Effector memory CD4-positive, alpha-beta T cell (primary cell): ENCODE data around the gene CFAP74.
"Not testable (repeated sequence)": the region's sequence is repeated elsewhere in the genome, so short reads cannot be mapped to it uniquely, and the experiment has no call there.

Experiments used
- DNase-seq, 3 donors: peaks; one replicate each; pipeline ENCODE4 v3.0.0-alpha.2; 2020
- H3K27ac ChIP-seq: 2 replicates; pipeline ENCODE4 v1.7.0; 2013; ENCODE audit warnings: mild to moderate bottlenecking, low read length, moderate library complexity; ENCODE audit not compliant: insufficient read depth, poor library complexity, severe bottlenecking
- H3K27me3 ChIP-seq: replicated peaks from 2 replicates; pipeline ENCODE4 v1.7.0; 2013; ENCODE audit warnings: mild to moderate bottlenecking, low read length; ENCODE audit not compliant: insufficient read depth, control insufficient read depth, poor library complexity, severe bottlenecking
- H3K36me3 ChIP-seq: 2 replicates; pipeline ENCODE4 v1.7.0; 2013; ENCODE audit warnings: mild to moderate bottlenecking, low read length, moderate library complexity; ENCODE audit not compliant: control insufficient read depth, insufficient read depth
- H3K4me1 ChIP-seq: 2 replicates; pipeline ENCODE4 v1.7.0; 2013; ENCODE audit warnings: low read length, mild to moderate bottlenecking; ENCODE audit not compliant: control insufficient read depth, insufficient read depth, poor library complexity, severe bottlenecking
- H3K4me3 ChIP-seq: 2 replicates; pipeline ENCODE4 v1.7.0; 2013; ENCODE audit warnings: low read length, low read depth, mild to moderate bottlenecking; ENCODE audit not compliant: insufficient read depth, poor library complexity, severe bottlenecking
- H3K9me3 ChIP-seq: 2 replicates; pipeline ENCODE4 v1.7.0; 2013; ENCODE audit warnings: mild to moderate bottlenecking, low read length, moderate library complexity; ENCODE audit not compliant: control insufficient read depth

The CFAP74 gene

GRCh38 chr1:1941211-1941841 lies 62.3 kb downstream of the CFAP74 start:
- H3K27ac ChIP-seq = no peak overlapping the region
- no peaks in the 10 kb centered on the region for H3K36me3 ChIP-seq
- H3K9me3 ChIP-seq = no peaks in the 10 kb centered on the region
- no peaks in the 10 kb centered on the region for H3K27me3 ChIP-seq
- no peak overlapping the region for H3K4me3 ChIP-seq
- H3K4me1 ChIP-seq = peaks cover 3% of the 10 kb centered on the region
- no peak for DNase-seq

DNA sequence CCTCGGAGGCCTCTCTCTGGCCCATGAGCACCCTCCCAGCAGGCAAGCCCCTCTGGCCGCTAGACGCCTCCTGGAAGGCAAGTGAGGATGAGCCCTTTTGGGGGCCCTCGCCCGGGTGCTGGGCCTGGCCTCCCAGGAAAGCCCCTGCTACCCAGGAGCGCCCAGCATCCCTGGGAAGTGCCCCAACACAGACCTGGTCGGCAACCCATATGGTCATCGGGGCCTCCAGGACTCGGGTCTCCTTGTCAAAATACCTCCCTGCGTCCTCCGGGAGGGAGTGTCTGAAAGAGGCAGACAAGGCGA lies 63.5 kb downstream of the CFAP74 start:
- peaks cover 3% of the 10 kb centered on the region for H3K4me1 ChIP-seq
- no peaks in the 10 kb centered on the region for H3K27me3 ChIP-seq

GRCh38 chr1:1939296-1940122 lies 64.1 kb downstream of the CFAP74 start:
- Histone ChIP-seq H3K27ac (no peak overlapping the region), H3K4me1 (peaks cover 3% of the 10 kb centered on the region), H3K27me3 (no peaks in the 10 kb centered on the region), H3K4me3 (no peak overlapping the region), H3K36me3 (no peaks in the 10 kb centered on the region), H3K9me3 (no peaks in the 10 kb centered on the region)
- no peak for DNase-seq

More for the DNA sequence above, 63.5 kb downstream of the CFAP74 start:
- no peaks in the 10 kb centered on the region for H3K36me3 ChIP-seq
- no peak for DNase-seq
- no peak overlapping the region for H3K4me3 ChIP-seq
- no peak overlapping the region for H3K27ac ChIP-seq
- H3K9me3 ChIP-seq = no peaks in the 10 kb centered on the region

DNA sequence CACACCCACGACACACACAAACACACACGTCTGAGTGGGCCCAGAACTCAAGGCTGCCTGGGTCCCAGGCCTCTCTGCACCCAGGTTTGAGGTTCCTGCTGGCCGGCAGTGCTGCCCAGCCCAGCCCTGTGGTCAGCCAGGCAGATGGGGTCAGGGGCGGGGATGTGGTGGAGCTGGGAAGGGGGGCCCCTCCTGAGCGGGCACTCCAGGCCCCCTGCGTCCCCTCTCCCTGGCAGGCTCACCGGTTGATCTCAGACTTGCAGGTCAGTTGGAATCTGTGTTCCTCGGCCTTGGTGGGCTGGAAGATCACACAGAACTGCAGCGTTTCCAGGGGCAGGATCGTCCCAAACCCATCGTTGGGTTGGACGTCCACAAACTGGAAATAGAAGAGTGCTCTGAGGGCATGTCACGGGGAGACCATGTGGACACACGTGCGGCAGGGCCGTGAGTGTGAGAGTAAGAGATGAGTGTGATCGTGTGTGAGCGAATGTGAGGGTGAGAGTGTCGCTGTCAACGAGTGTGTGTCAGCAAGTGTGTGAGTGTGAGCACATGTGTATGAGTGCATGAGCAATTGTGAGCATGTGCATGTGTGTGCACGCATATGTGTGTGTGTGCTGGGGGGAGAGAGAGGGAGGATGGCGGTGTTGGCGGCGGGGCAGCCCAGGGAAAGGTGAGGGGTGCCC lies 64.8 kb downstream of the CFAP74 start:
- Histone ChIP-seq H3K36me3 (no peaks in the 10 kb centered on the region), H3K4me1 (no peaks in the 10 kb centered on the region), H3K9me3 (no peaks in the 10 kb centered on the region), H3K27me3 (no peaks in the 10 kb centered on the region), H3K27ac (no peak overlapping the region), H3K4me3 (no peak overlapping the region)
- no peak for DNase-seq

GRCh38 chr1:1938276-1938573 lies 65.4 kb downstream of the CFAP74 start:
- no peak overlapping the region for H3K4me3 ChIP-seq
- no peaks in the 10 kb centered on the region for H3K36me3 ChIP-seq
- H3K27me3 ChIP-seq = no peaks in the 10 kb centered on the region
- no peak overlapping the region for H3K27ac ChIP-seq
- H3K9me3 ChIP-seq = no peaks in the 10 kb centered on the region
- H3K4me1 ChIP-seq = no peaks in the 10 kb centered on the region
- DNase-seq = no peak

- Histone ChIP-seq H3K27ac (no peak overlapping the region), H3K9me3 (no peaks in the 10 kb centered on the region), H3K27me3 (no peaks in the 10 kb centered on the region), H3K4me3 (no peak overlapping the region), H3K36me3 (no peaks in the 10 kb centered on the region), H3K4me1 (no peaks in the 10 kb centered on the region)
- DNase-seq = no peak
These were observed 65.9 kb downstream of the CFAP74 start for GRCh38 chr1:1937549-1938275.

DNA sequence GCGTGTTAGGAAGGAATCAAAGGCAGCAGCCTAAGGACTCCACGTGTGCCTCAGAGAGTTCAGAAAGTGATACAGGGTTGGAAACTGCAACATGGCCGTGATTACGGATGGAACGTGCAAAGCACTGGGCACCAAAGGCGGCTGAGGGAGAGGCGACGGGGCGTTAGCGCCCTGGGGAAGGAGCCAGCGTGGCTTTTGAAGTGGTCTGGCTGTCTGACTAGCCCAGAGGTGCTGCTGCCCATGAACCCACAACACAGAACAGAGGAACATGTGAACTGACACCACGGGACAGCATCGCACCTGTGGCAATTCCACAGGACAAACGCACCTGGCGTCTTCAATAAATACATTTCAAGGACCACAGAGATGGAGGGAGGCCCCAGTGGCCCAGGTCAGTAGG lies 66.5 kb downstream of the CFAP74 start:
- Histone ChIP-seq H3K27me3 (no peaks in the 10 kb centered on the region), H3K36me3 (no peaks in the 10 kb centered on the region), H3K4me1 (no peaks in the 10 kb centered on the region), H3K4me3 (no peak overlapping the region), H3K27ac (no peak overlapping the region), H3K9me3 (no peaks in the 10 kb centered on the region)
- no peak for DNase-seq

GRCh38 chr1:1934848-1935247 lies 68.7 kb downstream of the CFAP74 start:
- not testable (repeated sequence) for DNase-seq, H3K36me3 ChIP-seq, H3K9me3 ChIP-seq, H3K4me3 ChIP-seq, H3K27ac ChIP-seq, H3K4me1 ChIP-seq, H3K27me3 ChIP-seq

GRCh38 chr1:1929639-1930545 lies 73.7 kb downstream of the CFAP74 start:
- DNase-seq = no peak
- H3K4me1 ChIP-seq = no peaks in the 10 kb centered on the region
- no peak overlapping the region for H3K27ac ChIP-seq
- H3K9me3 ChIP-seq = no peaks in the 10 kb centered on the region
- H3K27me3 ChIP-seq = no peaks in the 10 kb centered on the region
- H3K4me3 ChIP-seq = no peak overlapping the region
- H3K36me3 ChIP-seq = no peaks in the 10 kb centered on the region
